Right atrium auricular region (tissue), 2 donors: ENCODE measurements around the gene SPAG17. TPM values are rescaled to one million over a fixed set of nuclear protein-coding genes. Genes with fewer than 3 reads are reported as not detected.

Source experiments
- DNase-seq: peaks from one replicate; pipeline ENCODE4 v3.0.0-alpha.2; 2019; ENCODE audit warnings: low spot score
- H3K27ac ChIP-seq, 2 donors: fragments of 200-600 bp; sonication (generic); 1 replicate in 1 of 2; 2 replicates in 1 of 2; pipeline ENCODE4 v1.5.1; 2016 to 2019
- H3K27me3 ChIP-seq, 2 donors: fragments of 200-600 bp; sonication (generic); one replicate each; pipeline versions ENCODE4 v1.5.1 to v1.6.0; 2017 to 2019
- H3K36me3 ChIP-seq: fragments of 200-600 bp; sonication (generic); one replicate; pipeline ENCODE4 v1.5.1; 2016
- H3K4me1 ChIP-seq, 2 donors: fragments of 200-600 bp; sonication (generic); one replicate each; pipeline versions ENCODE4 v1.5.1 to v1.6.0; 2017 to 2019
- H3K4me3 ChIP-seq, 2 donors: fragments of 200-600 bp; sonication (generic); 1 replicate in 1 of 2; 2 replicates in 1 of 2; pipeline ENCODE4 v1.5.1; 2017 to 2019; ENCODE audit warnings: mild to moderate bottlenecking in 1 of 2, moderate library complexity in 1 of 2
- H3K9me3 ChIP-seq, 2 donors: fragments of 200-600 bp; sonication (generic); one replicate each; pipeline ENCODE4 v1.5.1; 2019
- CTCF ChIP-seq, 2 donors: fragments of 200-600 bp; sonication (generic); IDR thresholded peaks; one replicate each; pipeline ENCODE4 v1.5.1; 2019; ENCODE audit warnings: antibody characterized with exemption in 2 of 2
- total RNA-seq, 2 donors: library from RNA; depleted of rRNA; stranded (reverse); fragments of >200 nt; gene quantifications; one replicate each; pipeline ENCODE4 v1.1.0, GENCODE V29; 2016

The SPAG17 gene
- total RNA-seq, 2 donors from 2014 or later: 0.39 TPM; not detected in 1

DNA sequence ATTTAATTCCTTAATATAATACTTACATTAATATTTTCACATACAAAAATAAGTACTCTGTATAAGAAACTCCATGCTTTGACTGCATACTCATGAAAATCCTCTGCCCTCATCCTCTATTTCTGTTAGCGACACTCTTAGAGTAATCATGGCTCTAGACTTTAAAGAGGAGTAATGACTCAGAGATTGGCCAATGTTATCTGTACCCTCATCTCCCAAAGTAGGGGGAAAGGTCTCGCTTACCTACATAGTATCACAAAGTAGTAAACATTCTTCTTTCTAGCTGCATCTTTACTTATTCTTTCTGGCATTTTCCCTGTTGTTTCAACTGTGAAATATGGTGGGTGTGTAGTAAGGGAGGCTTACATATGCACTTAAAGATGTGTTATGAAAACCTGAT lies 29.8 kb upstream of the SPAG17 start:
- H3K9me3 ChIP-seq: peaks cover 0 to 4% of the 10 kb centered on the region in 2 donors
- H3K27me3 ChIP-seq: no peaks in the 10 kb centered on the region
- no peak overlapping the region for H3K4me3 ChIP-seq
- no peak for TF ChIP-seq CTCF (IDR thresholded peaks at IDR 0.05)
- H3K36me3 ChIP-seq: no peaks in the 10 kb centered on the region
- DNase-seq: no peak
- H3K4me1 ChIP-seq: no peaks in the 10 kb centered on the region
- no peak overlapping the region for H3K27ac ChIP-seq

GRCh38 chr1:118210723-118211110 lies 25.7 kb upstream of the SPAG17 start:
- DNase-seq: no peak
- Histone ChIP-seq H3K9me3 (peaks cover 0 to 4% of the 10 kb centered on the region in 2 donors), H3K36me3 (no peaks in the 10 kb centered on the region), H3K27me3 (no peaks in the 10 kb centered on the region), H3K4me3 (no peak overlapping the region), H3K27ac (no peak overlapping the region), H3K4me1 (no peaks in the 10 kb centered on the region)
- no peak for TF ChIP-seq CTCF (IDR thresholded peaks at IDR 0.05)

DNA sequence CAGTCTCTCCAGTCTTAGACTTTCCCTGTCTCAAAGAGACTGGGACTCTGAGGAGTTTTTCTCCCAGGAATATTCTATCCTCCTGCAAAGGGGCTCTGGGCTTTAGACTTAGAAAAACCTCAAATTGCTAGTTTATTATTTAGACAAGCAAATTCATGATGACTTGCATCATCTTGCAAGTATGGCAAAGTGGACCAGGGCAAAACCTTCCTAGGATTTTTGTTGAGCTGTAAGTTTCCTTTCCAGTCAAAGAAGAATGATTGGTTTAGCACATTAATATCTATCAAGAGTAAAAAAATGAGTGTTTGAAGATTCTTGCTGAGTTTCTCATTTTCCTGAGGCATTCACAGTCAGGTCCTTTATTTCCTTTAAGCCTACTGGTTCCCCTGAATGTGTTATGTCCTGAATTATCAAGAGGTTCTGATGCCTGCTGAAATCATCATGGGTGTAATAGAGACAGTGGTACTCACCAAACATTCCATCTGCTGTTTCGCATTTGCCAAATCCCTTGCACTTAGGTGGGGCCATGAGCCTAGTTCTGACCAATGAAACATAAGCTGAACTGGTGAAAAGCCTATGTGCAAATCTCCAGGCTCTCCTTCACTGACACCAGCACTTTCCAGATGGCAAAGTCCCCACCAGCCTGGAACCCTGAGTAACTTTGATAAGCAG lies 25.2 kb upstream of the SPAG17 start:
- no peak for TF ChIP-seq CTCF (IDR thresholded peaks at IDR 0.05)

DNA sequence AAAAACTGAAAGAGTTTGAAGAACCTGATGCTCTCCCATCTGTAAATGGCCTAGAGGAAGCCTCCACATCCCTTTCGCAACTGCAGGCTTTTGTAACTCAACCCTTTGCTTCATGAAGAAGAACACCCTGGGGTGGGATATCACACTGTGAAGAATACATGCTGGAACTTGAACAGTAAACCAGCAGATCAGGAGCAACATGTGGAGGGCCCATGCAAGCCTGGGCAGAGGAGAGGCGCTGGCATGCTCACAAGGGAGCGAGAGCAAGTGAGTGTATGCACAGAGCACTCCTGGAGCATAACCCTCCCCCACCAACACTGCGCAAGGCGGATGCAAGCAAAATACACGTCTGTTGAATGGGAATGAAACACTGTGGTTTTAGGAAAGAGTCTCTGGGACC lies 24.6 kb upstream of the SPAG17 start:
- no peaks in the 10 kb centered on the region for H3K36me3 ChIP-seq
- H3K27me3 ChIP-seq: no peaks in the 10 kb centered on the region
- no peak overlapping the region for H3K4me3 ChIP-seq
- peaks cover 0 to 4% of the 10 kb centered on the region in 2 donors for H3K9me3 ChIP-seq
- no peak overlapping the region for H3K27ac ChIP-seq
- no peaks in the 10 kb centered on the region for H3K4me1 ChIP-seq
- no peak for TF ChIP-seq CTCF (IDR thresholded peaks at IDR 0.05)
- no peak for DNase-seq

More for the DNA sequence above, 25.2 kb upstream of the SPAG17 start:
- no peaks in the 10 kb centered on the region for H3K27me3 ChIP-seq
- peaks cover 0 to 4% of the 10 kb centered on the region in 2 donors for H3K9me3 ChIP-seq
- no peaks in the 10 kb centered on the region for H3K36me3 ChIP-seq
- DNase-seq: no peak
- H3K4me1 ChIP-seq: no peaks in the 10 kb centered on the region
- H3K27ac ChIP-seq: no peak overlapping the region
- no peak overlapping the region for H3K4me3 ChIP-seq

- H3K36me3 ChIP-seq: no peaks in the 10 kb centered on the region
- no peak for TF ChIP-seq CTCF (IDR thresholded peaks at IDR 0.05)
- no peaks in the 10 kb centered on the region for H3K4me1 ChIP-seq
- no peaks in the 10 kb centered on the region for H3K27me3 ChIP-seq
- no peak overlapping the region for H3K4me3 ChIP-seq
- H3K27ac ChIP-seq: no peak overlapping the region
- no peaks in the 10 kb centered on the region for H3K9me3 ChIP-seq
- DNase-seq: no peak
Measured at GRCh38 chr1:118206966-118207365, 21.9 kb upstream of the SPAG17 start.

DNA sequence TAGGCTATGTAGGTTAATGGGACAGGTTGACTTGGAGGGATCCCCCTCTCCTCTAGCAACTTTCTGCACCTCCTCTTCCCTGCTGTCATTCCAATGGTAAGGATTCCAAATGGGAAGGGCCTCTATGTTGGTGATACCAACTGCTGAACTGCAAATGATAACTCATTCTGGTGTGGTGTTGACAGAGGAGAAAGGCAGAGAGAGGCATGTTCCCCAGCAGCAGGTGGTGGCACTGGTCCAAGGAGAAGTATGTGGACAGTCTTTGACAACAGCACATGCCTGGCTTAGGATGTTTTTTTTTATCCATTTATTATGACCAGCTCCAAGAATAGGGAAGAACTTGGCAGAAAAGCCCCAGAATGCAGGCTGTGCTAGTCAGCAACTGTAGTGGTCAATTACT lies 19.6 kb upstream of the SPAG17 start:
- Histone ChIP-seq H3K4me3 (no peak overlapping the region), H3K4me1 (no peaks in the 10 kb centered on the region), H3K36me3 (no peaks in the 10 kb centered on the region), H3K27ac (no peak overlapping the region), H3K27me3 (no peaks in the 10 kb centered on the region), H3K9me3 (no peaks in the 10 kb centered on the region)
- TF ChIP-seq CTCF (IDR thresholded peaks at IDR 0.05): no peak
- DNase-seq: no peak
